Activated CD4-positive, alpha-beta T cell treated with anti-CD3 and anti-CD28 coated beads, Interleukin-2, amount 50 U/mL, for 1 hour (primary cell): ENCODE data around the gene EVPL.

ENCODE experiments used
- DNase-seq: peaks from one replicate; pipeline ENCODE4 v3.0.0-alpha.2; 2020

The EVPL gene

GRCh38 chr17:76014925-76015261 lies 12.2 kb downstream of the EVPL start:
- no peak for DNase-seq

- DNase-seq, result peak; percentile 73
Measured at GRCh38 chr17:76014100-76014924, 12.8 kb downstream of the EVPL start.

GRCh38 chr17:76013377-76013932 lies 13.7 kb downstream of the EVPL start:
- DNase-seq, result no peak

- no peak for DNase-seq
Measured at GRCh38 chr17:76011951-76012350, 15.2 kb downstream of the EVPL start.

- no peak for DNase-seq
Measured at GRCh38 chr17:76009969-76010661, 17.0 kb downstream of the EVPL start.

GRCh38 chr17:76009447-76009846 lies 17.7 kb downstream of the EVPL start:
- no peak for DNase-seq

GRCh38 chr17:76008630-76009425 lies 18.3 kb downstream of the EVPL start:
- no peak for DNase-seq

GRCh38 chr17:76008208-76008607 lies 18.9 kb downstream of the EVPL start:
- DNase-seq, result no peak

GRCh38 chr17:76007850-76008165 lies 19.3 kb downstream of the EVPL start:
- no peak for DNase-seq

- DNase-seq, result no peak
Measured at GRCh38 chr17:76007131-76007849, 19.8 kb downstream of the EVPL start.

GRCh38 chr17:76005263-76006149 lies 21.6 kb downstream of the EVPL start:
- peak; percentile 80 for DNase-seq

- DNase-seq, result no peak
Measured at GRCh38 chr17:76004750-76005262, 22.3 kb downstream of the EVPL start.

- DNase-seq, result no peak
Measured at GRCh38 chr17:76003915-76004314, 23.2 kb downstream of the EVPL start.

GRCh38 chr17:76002100-76002499 lies 25.0 kb downstream of the EVPL start:
- DNase-seq, result no peak

GRCh38 chr17:76000755-76001521 lies 26.2 kb downstream of the EVPL start, which contains the start of gene CDK3:
TSS of gene CDK3 (plus strand) at chr17:76000855. CDS start at chr17:76001426, 571 bp downstream.
- DNase-seq, result no peak

- DNase-seq, result peak; percentile 66
Measured at GRCh38 chr17:76000016-76000754, 26.9 kb downstream of the EVPL start.

GRCh38 chr17:75998327-75998795 lies 28.7 kb downstream of the EVPL start:
- DNase-seq, result no peak

GRCh38 chr17:75996665-75997590 lies 30.2 kb downstream of the EVPL start:
- DNase-seq, result no peak
